NCI-H526 treated with DMSO at 0.1 percent for 48 hours (cell line): ENCODE measurements around the gene RNLS.
A peak's percentile ranks its signal among the peaks of the same experiment; 100 is the strongest.

ENCODE experiments used
- DNase-seq: peaks from one replicate; lab custom pipeline; 2025; lab: John Stamatoyannopoulos, UW

Gene RNLS

DNA sequence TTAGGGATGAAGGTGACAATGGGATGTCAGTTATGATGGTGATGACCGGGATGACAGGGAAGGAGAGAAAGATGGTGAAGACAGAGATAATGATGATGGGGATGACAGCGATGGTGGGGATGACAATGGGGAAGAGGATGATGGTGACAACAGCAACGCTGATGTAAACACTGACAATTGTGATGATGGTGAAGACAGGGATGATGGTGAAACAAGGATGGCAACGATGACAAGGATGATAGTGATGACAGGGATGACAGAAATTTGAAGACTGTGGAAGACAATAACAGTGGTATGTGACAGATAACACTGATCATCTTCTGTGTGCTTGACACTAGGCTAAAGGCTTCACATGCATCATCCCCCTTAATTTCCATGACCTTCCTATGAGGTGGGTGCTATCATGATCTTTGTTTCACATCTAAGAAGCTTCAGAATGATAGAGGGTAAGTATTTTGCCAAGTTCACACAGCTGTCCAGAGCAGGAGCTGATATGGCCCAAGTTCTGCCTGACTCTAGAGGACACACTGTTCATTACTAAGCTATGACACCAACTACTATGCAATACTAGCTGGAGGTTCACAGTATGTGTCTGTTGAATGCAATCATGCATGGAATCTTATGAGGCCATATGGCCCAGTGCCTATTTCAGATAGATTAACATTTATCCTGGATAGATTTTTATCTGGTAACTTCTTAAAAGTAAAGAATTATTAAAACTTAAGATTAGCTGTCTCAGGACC lies 105.6 kb downstream of the RNLS start:
- no peak for DNase-seq

- no peak for DNase-seq
Observed at GRCh38 chr10:88474884-88475844, 108.0 kb downstream of the RNLS start.

DNA sequence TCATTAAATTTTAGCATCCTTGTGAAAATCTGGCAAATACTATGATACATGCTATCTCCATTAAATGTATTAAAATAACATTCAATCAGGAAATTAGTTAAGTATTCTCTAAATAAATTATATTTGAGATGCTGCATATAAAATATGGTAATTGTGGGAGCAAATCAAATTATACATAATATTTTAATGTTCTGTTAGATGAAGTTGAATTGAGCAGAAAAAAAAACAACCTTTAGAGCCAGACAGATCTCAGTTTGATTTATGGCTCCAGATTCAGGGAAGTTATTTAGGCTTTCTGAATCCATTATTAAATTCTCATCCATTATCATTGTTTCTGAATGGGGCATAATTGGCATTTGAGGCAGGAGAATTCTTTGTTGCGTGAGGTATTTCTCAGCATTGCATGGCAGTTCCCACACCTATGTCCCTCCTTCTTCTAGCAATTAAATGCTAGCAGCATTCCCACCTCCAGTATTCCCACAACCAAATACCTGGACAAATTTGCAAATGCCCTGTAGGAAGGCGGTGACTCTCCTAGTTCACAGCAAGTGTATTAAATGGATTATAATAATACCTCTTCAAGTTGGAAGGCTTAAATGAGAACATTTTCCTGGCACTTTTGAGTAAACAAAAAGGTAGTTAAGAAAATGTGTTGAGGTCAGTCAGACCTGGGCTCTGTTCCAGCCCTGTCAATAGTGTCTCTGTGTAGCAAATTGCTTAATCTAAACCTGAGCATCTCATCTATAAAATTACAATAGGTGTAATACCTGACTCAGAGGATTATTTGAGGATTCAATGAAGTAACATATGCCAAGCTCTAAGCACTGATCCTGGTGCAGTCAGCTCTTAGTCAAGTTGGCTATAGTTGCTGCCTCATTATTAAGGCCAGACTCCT lies 108.9 kb downstream of the RNLS start:
- peak; percentile 55 for DNase-seq

DNA sequence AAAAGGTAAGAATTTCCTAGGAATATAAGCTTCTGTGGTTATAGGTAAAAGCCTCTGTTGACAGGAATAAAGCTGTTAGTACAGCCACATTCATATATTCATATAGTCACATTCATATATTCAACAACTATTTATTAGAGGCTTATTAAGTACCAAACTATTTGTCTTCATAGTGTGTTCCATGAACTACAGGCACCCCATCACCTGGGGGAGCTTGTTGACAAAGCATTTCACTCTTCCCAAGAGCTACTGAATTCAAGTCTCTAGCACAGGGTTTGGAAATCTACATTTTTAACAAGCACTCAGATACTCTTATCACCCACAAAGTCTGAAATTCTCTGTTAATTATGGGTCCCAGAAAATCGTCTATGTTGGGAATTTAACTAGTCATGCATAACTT lies 110.6 kb downstream of the RNLS start:
- no peak for DNase-seq

DNA sequence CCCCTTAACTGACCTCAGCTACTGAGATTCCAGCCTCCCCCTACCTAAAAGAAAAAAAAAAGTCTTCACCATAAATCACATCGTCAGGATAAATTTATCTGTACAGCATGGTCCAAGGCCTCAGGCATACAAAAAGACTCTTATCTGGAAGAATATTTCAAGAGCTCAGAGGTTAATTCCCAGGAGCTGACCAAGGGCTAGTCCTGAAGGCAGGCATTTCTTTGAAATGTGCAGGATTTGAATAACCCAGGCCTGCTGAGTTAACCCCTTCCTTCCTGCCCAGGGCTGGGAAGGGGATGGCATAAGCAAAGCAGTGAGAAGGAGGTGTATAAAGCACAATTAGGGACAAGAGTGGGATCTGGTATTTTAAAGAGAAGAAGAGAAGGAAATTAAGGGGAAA lies 111.2 kb downstream of the RNLS start:
- no peak for DNase-seq

- DNase-seq, result no peak
Observed at GRCh38 chr10:88467835-88468485, 115.2 kb downstream of the RNLS start.

- DNase-seq, result no peak
Observed at GRCh38 chr10:88466786-88467185, 116.3 kb downstream of the RNLS start.

DNA sequence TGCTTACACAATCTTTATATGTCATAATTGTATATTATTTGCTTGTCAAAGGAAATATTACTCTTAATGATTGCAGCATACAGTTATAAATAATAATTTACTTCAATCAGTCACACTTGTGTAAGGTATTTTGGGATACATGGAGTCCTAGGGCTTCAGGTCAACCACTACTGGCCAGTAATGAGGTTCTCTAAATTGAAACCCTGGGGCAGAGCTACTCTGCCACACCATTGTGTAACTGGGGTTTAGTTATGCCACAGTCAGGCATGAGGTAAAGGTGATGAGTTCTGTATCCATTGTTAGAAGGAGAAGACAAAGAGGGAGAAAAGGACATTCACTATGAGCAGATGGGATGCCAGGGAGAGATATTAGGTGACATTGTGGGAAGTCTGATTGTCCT lies 117.4 kb downstream of the RNLS start:
- DNase-seq, result no peak

GRCh38 chr10:88463811-88464210 lies 119.3 kb downstream of the RNLS start:
- no peak for DNase-seq

DNA sequence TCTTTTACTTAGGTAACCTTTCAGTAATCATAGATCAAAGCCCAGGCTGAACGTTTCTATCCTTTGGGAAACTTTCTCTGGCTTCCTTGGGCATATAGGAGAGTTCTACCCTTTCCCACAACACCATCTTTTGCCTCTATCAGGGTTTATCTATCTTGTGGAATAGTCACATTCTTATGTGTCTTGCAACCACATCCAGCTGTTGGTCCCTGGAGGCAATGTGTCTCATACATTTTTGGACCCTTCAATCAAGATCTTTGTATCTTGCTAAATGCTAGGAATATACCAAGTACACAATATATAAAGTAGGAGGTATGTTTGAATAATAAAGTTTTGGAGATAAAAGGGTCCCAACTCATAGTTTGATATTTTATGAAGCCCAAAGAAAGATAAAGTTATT lies 121.7 kb downstream of the RNLS start:
- no peak for DNase-seq

DNA sequence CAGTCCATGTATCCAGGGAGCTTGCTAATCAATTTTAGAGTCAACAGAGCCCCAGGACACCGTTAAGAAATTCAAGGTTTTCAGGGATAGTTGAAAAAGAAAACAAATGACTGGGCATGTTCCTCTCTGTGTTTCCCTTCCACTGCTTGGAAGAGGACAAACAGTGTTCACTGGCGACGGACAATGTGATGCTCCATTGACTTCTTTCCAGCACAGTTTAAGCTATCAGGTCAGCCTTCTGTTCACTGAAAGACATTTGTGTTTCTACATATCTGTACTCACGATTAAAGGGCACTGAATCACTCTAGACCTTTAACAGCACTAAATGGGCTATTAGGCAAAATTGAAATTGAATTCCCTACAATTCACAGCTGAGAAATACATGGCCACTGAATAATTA lies 123.6 kb downstream of the RNLS start:
- no peak for DNase-seq

- DNase-seq, result no peak
Observed at GRCh38 chr10:88458209-88458608, 124.9 kb downstream of the RNLS start.

GRCh38 chr10:88457660-88458059 lies 125.5 kb downstream of the RNLS start:
- DNase-seq, result no peak

GRCh38 chr10:88456730-88457129 lies 126.4 kb downstream of the RNLS start:
- no peak for DNase-seq

DNA sequence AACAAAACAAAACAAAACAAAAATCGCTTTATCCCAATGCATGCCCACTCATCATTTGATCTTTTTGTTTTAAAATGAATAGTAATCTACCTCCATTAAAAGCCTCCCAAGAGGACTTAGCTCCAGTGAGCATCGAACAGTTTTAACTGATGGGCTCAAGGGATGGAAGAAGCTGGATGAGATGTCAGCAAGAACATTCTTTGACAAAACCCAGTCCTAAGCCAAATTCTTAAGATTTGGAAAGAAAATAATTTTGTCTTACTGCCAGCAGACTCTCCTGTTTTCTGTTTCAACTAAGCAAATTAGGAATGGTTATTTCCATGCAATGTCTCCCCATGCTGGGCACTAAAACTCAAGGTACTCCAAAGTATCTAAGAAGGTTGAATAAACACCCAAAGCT lies 127.3 kb downstream of the RNLS start:
- no peak for DNase-seq

DNA sequence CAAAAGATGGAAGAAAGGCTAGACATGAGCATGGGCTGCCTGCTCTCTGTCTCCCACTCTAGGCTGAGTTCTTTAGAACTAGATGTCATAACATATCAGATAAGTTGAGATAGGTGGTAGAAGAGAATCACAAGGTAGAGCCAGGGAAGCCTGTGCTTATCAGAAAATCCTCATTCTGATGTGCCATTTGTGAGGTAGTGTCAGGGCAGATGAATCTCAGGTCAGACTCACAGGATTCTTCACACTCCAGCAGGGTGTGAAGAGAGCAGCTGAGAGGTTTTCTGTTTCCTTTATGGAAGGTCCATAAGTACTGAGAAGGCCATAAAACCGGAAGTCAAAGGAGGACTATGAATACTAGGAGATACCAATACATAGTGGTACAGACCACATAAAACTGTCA lies 132.9 kb downstream of the RNLS start:
- DNase-seq, result no peak

DNA sequence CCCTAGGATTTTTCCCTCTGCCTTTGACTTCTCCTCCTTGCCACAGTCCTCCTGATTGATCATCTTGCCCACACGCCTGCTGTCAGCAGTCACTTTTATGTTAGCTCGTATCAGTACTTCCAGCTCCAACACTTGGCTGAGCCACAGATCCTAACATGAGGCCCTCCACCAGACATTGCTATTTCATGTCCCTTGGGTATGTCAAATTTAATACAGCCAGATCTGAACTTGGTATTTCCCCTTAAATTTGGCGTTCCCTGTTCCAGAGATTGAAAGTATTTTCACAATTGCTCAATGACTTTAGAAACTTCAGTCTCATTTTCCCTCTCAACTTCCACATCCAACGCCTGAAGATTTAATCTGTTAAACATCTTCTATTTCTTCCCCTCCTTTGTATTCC lies 140.4 kb downstream of the RNLS start:
- no peak for DNase-seq

- no peak for DNase-seq
Observed at GRCh38 chr10:88440541-88440940, 142.6 kb downstream of the RNLS start.

DNA sequence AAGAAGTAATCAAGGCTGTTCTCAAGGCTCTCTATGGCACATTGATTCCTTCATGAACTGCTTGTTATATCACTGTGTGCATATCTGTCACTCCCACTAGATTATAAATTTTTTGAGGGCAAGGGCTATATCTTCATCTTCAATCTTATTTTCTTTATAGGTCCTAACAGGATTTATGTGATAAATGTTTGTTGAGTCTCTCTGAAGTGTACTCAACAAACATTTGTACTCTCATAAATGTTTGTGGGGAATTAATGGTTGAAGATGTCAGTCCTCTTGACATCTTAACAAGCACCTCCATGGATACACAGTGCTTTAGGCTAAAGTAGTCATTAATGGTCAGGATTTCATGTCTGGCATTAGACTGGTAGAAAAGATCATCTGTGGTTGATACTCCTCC lies 143.2 kb downstream of the RNLS start:
- DNase-seq, result no peak

DNA sequence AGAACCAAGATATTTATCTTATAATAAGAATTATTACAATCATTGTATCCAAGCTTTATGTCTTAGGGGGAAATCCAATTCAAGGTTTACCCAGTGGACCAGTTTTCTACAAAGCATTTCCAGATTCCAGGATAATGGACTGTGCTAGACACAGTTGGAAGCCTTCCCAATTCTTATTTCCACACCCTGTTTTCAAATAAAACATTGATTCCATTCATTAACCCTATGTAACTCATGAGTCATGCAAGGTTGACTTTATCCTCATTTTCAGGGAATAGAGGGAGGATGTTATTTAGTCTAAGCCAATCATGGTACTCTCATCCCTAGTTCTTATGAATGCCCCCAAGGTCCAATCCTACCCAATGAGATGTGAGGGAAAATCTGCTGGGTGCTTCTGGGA lies 145.7 kb downstream of the RNLS start:
- no peak for DNase-seq

DNA sequence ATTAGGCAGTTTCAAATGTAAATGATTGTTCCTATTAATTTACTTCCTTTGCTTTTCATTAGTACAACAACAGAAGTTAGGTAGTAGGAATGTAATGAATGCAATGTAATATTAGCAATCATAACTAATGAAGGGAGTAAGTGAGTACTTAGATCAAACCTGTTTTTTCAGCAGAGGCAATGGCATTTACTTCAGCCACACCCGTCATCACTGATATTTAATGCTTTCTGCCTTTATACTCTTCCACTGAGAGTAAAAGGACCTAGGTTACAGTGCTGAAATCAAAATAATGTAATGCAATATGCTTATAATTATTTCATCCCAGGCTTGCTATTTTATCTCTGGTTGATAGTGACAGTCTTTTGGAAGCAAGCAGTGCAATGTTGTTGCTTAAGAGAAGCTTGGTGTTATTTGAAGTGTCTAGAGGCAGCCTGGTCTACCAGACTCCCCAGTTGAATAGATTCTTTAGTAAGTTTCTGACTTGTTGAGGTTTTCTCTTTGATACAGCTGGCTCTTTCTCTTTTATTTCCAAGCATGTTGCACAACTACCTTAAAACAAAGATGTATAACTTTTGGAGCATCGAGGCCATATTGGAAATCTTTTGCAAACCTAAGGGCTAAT lies 149.4 kb downstream of the RNLS start:
- DNase-seq, result no peak
